Measurements from ENCODE around the gene TAF1B. TPM values are rescaled to one million over a fixed set of nuclear protein-coding genes. Genes with fewer than 3 reads are reported as not detected.

The TAF1B gene
- total RNA-seq, 4 donors from 2014 or later: 6.7 to 19.3 (median 14.9) TPM

- H3K4me3 ChIP-seq: no peak overlapping the region
- H3K27me3 ChIP-seq: peaks cover 0 to 4% (median 0%) of the 10 kb centered on the region in 4 donors
- no peaks in the 10 kb centered on the region for H3K9me3 ChIP-seq
- peaks cover 0 to 5% (median 0%) of the 10 kb centered on the region in 3 donors for H3K36me3 ChIP-seq
- H3K4me1 ChIP-seq: peaks cover 0 to 53% (median 7%) of the 10 kb centered on the region in 3 donors
- TF ChIP-seq POLR2A (IDR thresholded peaks at IDR 0.05): no peak
- TF ChIP-seq, protein P1, sequence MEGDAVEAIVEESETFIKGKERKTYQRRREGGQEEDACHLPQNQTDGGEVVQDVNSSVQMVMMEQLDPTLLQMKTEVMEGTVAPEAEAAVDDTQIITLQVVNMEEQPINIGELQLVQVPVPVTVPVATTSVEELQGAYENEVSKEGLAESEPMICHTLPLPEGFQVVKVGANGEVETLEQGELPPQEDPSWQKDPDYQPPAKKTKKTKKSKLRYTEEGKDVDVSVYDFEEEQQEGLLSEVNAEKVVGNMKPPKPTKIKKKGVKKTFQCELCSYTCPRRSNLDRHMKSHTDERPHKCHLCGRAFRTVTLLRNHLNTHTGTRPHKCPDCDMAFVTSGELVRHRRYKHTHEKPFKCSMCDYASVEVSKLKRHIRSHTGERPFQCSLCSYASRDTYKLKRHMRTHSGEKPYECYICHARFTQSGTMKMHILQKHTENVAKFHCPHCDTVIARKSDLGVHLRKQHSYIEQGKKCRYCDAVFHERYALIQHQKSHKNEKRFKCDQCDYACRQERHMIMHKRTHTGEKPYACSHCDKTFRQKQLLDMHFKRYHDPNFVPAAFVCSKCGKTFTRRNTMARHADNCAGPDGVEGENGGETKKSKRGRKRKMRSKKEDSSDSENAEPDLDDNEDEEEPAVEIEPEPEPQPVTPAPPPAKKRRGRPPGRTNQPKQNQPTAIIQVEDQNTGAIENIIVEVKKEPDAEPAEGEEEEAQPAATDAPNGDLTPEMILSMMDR (IDR thresholded peaks at IDR 0.05): no peak
- peak overlapping the region; percentile 75 to 86 (median 81) for H3K27ac ChIP-seq
- no peak for DNase-seq
- WGBS, 2 donors: 42 to 44% methylated on average over 5 to 9 of the region's 9 CpGs
- intact Hi-C loops (cut with DNase I): no loop called here
Measured at GRCh38 chr2:9939587-9940485, 96.6 kb downstream of the TAF1B start.

DNA sequence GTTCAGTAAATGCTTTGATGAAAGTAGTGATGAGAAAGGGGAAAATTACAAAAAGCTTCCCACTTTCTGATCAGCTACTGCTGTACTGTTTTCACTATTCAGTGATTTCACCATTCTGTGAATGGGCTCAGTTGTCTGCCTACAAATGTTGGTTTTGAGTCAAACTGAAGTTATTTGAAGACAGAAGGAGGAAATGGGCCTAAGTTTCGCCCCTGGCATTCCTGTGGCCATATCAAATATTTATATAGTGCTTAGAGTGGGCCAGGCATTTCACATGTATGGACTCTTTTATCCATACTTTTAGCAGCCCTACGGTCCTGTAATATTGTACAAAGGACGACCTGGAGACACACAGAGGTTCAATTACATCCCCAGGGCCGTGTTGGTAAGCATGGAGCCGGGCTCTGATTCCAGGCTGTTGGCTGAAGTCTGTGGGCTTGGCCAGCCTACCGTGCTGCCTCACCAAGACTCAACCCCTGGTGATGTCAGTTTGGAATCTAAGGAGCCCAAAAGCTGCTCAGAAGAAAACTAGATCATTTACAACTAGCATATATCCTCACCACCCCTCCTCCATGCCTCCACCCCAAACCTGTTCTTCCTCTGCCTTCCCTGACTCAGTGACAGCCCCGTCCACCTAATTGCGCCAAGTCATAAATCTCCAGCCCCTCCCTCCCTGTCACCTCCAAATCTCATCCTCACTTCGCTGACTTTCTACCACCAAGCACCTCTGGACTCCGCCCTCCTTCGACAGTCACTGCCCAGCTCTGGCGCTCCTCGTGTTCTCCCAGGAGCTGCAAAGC is 98.1 kb downstream of the TAF1B start:
- no peak overlapping the region for H3K4me3 ChIP-seq
- 48 to 53% methylated on average over 13 of the region's 13 CpGs for WGBS, 2 donors
- no peaks in the 10 kb centered on the region for H3K9me3 ChIP-seq
- no peak for DNase-seq
- intact Hi-C loops (cut with DNase I): no loop called here
- no peaks in the 10 kb centered on the region for H3K36me3 ChIP-seq
- peaks cover 0 to 56% (median 7%) of the 10 kb centered on the region in 3 donors for H3K4me1 ChIP-seq
- peaks cover 0 to 9% (median 0%) of the 10 kb centered on the region in 4 donors for H3K27me3 ChIP-seq
- peak overlapping the region; percentile 75 to 86 (median 81) for H3K27ac ChIP-seq
- no peak for TF ChIP-seq POLR2A (IDR thresholded peaks at IDR 0.05)
- TF ChIP-seq, protein P1 (IDR thresholded peaks at IDR 0.05): no peak

DNA sequence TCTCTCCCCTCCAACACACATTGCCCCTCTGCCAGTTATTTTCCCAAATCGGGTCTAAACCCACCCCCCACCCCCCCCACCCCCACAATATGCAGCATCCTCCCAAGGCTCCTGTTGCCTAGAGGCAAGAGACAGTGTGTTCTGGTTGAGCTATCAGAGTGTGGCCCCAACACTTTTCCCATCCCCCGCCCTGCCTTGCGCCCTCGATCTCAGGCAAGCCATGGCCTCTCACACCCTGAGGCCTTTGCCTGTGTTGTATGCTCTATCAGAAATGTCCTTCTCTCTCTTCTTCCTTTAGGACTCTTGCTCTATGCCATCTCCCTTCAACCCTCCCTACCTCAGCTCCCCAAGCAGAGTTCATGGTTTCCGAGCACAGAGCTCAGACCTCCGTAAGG is 98.7 kb downstream of the TAF1B start:
- H3K27ac ChIP-seq: peak overlapping the region; percentile 44 to 86 (median 81)
- H3K27me3 ChIP-seq: peaks cover 0 to 14% (median 0%) of the 10 kb centered on the region in 4 donors
- DNase-seq: no peak
- TF ChIP-seq, protein P1 (IDR thresholded peaks at IDR 0.05): no peak
- no peak for TF ChIP-seq POLR2A (IDR thresholded peaks at IDR 0.05)
- H3K36me3 ChIP-seq: no peaks in the 10 kb centered on the region
- H3K9me3 ChIP-seq: no peaks in the 10 kb centered on the region
- peaks cover 0 to 56% (median 7%) of the 10 kb centered on the region in 3 donors for H3K4me1 ChIP-seq
- no peak overlapping the region for H3K4me3 ChIP-seq
- intact Hi-C loops (cut with DNase I): no loop called here
- 56 to 68% methylated on average over 6 of the region's 6 CpGs for WGBS, 2 donors

- TF ChIP-seq, protein P1 (IDR thresholded peaks at IDR 0.05): no peak
- peak in 1 of 4 donors; percentile 15 for TF ChIP-seq POLR2A (IDR thresholded peaks at IDR 0.05)
- DNase-seq: no peak
- H3K4me3 ChIP-seq: no peak overlapping the region
- H3K9me3 ChIP-seq: no peaks in the 10 kb centered on the region
- H3K27ac ChIP-seq: peak overlapping the region; percentile 75 to 86 (median 81)
- 33 to 40% methylated on average over 1 of the region's 3 CpGs for WGBS, 2 donors
- H3K27me3 ChIP-seq: peaks cover 0 to 14% (median 0%) of the 10 kb centered on the region in 4 donors
- peaks cover 0 to 54% (median 7%) of the 10 kb centered on the region in 3 donors for H3K4me1 ChIP-seq
- intact Hi-C loops (cut with DNase I): no loop called here
- no peaks in the 10 kb centered on the region for H3K36me3 ChIP-seq
Measured at GRCh38 chr2:9944330-9944758, 101.1 kb downstream of the TAF1B start.

Measured in esophagus squamous epithelium (tissue), 5 donors.